Measurements from ENCODE around the gene DMBX1.

DNA sequence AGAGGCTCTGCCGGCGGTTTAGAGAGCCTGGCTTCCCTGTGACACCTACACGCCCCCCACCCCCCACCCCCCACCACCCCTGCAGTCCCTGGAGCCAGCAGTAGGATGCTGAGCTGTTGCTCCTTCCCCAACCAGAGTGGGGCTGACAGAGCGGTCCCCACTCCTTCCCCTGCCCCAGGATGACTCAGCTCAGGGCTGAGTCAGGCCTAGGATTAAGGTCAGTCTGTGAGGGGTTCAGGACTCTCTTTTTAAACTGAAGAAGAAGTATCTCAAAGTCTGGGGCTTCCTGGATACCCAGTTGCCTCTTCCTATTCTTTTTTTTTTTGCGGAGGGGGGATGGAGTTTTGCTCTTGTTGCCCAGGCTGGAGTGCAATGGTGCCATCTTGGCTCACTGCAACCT lies 19.1 kb downstream of the DMBX1 start:
- no peak for TF ChIP-seq POLR2A (IDR thresholded peaks at IDR 0.05; ENCODE audit: low read depth)
- TF ChIP-seq CTCF (IDR thresholded peaks at IDR 0.05): no peak
